Adrenal gland (tissue), 5 donors: Measurements from ENCODE around the gene L3MBTL1.

ENCODE experiments used
- CTCF ChIP-seq, 6 experiments: fragments of 450-650 bp in 4 of 6; fragments of 200-600 bp in 2 of 6; sonication (generic) in 1 of 6; IDR thresholded peaks; 1 replicate in 5 of 6; 2 replicates in 1 of 6; pipeline versions ENCODE4 v1.5.1 to v1.8.0; 2016 to 2021; ENCODE audit warnings: antibody characterized with exemption in 6 of 6, mild to moderate bottlenecking in 2 of 6, moderate library complexity in 1 of 6
- POLR2A ChIP-seq, 2 donors: fragments of 450-650 bp; IDR thresholded peaks; one replicate each; pipeline ENCODE4 v1.6.1; 2017; ENCODE audit warnings: antibody characterized with exemption in 2 of 2, mild to moderate bottlenecking in 2 of 2, moderate library complexity in 1 of 2
- donor health status: DM: no; HTN: no; CAD: no.

- no peak for TF ChIP-seq POLR2A (IDR thresholded peaks at IDR 0.05)
- no peak for TF ChIP-seq CTCF (IDR thresholded peaks at IDR 0.05)
These were observed 34.7 kb downstream of the L3MBTL1 start for GRCh38 chr20:43542161-43542560.
